GM18507 (cell line): ENCODE results near the gene PLPP4.

Experiments
- DNase-seq: peaks from one replicate; pipeline ENCODE4 v3.0.0; 2011; ENCODE audit warnings: low read depth; ENCODE audit not compliant: insufficient read length; ENCODE audit errors: extremely low spot score
- FAIRE-seq: peaks from 2 replicates; lab custom pipeline; 2011; peaks lifted over from hg19 to GRCh38; lab: Jason Lieb, UNC

Gene PLPP4

GRCh38 chr10:120455004-120455403 lies 2.0 kb upstream of the PLPP4 start:
- FAIRE-seq (no peak), DNase-seq (no peak)

- no peak for FAIRE-seq
- no peak for DNase-seq
Observed at GRCh38 chr10:120455606-120456005, 1.4 kb upstream of the PLPP4 start.

GRCh38 chr10:120456143-120456625 lies 843 bp upstream of the PLPP4 start:
- FAIRE-seq (no peak), DNase-seq (no peak)

GRCh38 chr10:120457431-120458172 lies 575 bp downstream of the PLPP4 start:
- DNase-seq: no peak
- FAIRE-seq: no peak

- no peak for FAIRE-seq
- DNase-seq: no peak
Observed at GRCh38 chr10:120458432-120458831, 1.4 kb downstream of the PLPP4 start.

- no peak for FAIRE-seq
- DNase-seq: no peak
Observed at GRCh38 chr10:120459185-120459584, 2.2 kb downstream of the PLPP4 start.

GRCh38 chr10:120460186-120460585 lies 3.2 kb downstream of the PLPP4 start:
- FAIRE-seq: no peak

GRCh38 chr10:120460776-120461175 lies 3.7 kb downstream of the PLPP4 start:
- DNase-seq: no peak
- no peak for FAIRE-seq

More at GRCh38 chr10:120460186-120460585, 3.2 kb downstream of the PLPP4 start:
- DNase-seq: no peak

GRCh38 chr10:120462018-120462682 lies 5.1 kb downstream of the PLPP4 start:
- no peak for DNase-seq
- no peak for FAIRE-seq

- DNase-seq (no peak), FAIRE-seq (no peak)
Observed at GRCh38 chr10:120465138-120465537, 8.1 kb downstream of the PLPP4 start.

- FAIRE-seq: no peak
Observed at GRCh38 chr10:120466006-120466405, 9.0 kb downstream of the PLPP4 start.

GRCh38 chr10:120473593-120473992 lies 16.6 kb downstream of the PLPP4 start:
- FAIRE-seq (no peak), DNase-seq (no peak)

More at GRCh38 chr10:120466006-120466405, 9.0 kb downstream of the PLPP4 start:
- no peak for DNase-seq

GRCh38 chr10:120474956-120475355 lies 17.9 kb downstream of the PLPP4 start:
- no peak for DNase-seq

GRCh38 chr10:120475844-120476791 lies 19.1 kb downstream of the PLPP4 start:
- FAIRE-seq (no peak), DNase-seq (no peak)

More at GRCh38 chr10:120474956-120475355, 17.9 kb downstream of the PLPP4 start:
- FAIRE-seq: no peak

- FAIRE-seq (no peak), DNase-seq (no peak)
Observed at GRCh38 chr10:120477021-120477742, 20.2 kb downstream of the PLPP4 start.

GRCh38 chr10:120477743-120478141 lies 20.7 kb downstream of the PLPP4 start:
- DNase-seq: no peak
- no peak for FAIRE-seq

GRCh38 chr10:120478386-120478785 lies 21.4 kb downstream of the PLPP4 start:
- FAIRE-seq: no peak
- no peak for DNase-seq

- DNase-seq (no peak), FAIRE-seq (no peak)
Observed at GRCh38 chr10:120479506-120479905, 22.5 kb downstream of the PLPP4 start.

- FAIRE-seq (no peak), DNase-seq (no peak)
Observed at GRCh38 chr10:120480065-120480600, 23.1 kb downstream of the PLPP4 start.
